Measurements from ENCODE around the gene MEI1.
"Not testable (repeated sequence)": the region's sequence is repeated elsewhere in the genome, so short reads cannot be mapped to it uniquely, and the experiment has no call there.

MEI1 gene

GRCh38 chr22:41822317-41823057 lies 123.2 kb downstream of the MEI1 start:
- DNase-seq, result peak; percentile 75 to 87 (median 83)

- no peak for DNase-seq
These were observed 124.5 kb downstream of the MEI1 start for GRCh38 chr22:41823797-41824196.

GRCh38 chr22:41825376-41825775 lies 126.1 kb downstream of the MEI1 start:
- no peak for DNase-seq

- no peak for DNase-seq
These were observed 126.7 kb downstream of the MEI1 start for GRCh38 chr22:41826021-41826420.

GRCh38 chr22:41826430-41827383 lies 127.4 kb downstream of the MEI1 start:
- DNase-seq, result no peak

GRCh38 chr22:41827671-41828070 lies 128.4 kb downstream of the MEI1 start:
- DNase-seq, result no peak

- no peak for DNase-seq
These were observed 129.2 kb downstream of the MEI1 start for GRCh38 chr22:41828516-41828915.

GRCh38 chr22:41830174-41830573 lies 130.9 kb downstream of the MEI1 start:
- DNase-seq, result no peak

- DNase-seq, result peak; percentile 67 to 78 (median 67)
These were observed 132.1 kb downstream of the MEI1 start for GRCh38 chr22:41831383-41831782.

- DNase-seq, result peak in 2 of 3 donors; percentile 20 to 21
These were observed 132.7 kb downstream of the MEI1 start for GRCh38 chr22:41831828-41832552.

- DNase-seq, result peak; percentile 100
These were observed 133.5 kb downstream of the MEI1 start, which contains the start of gene SREBF2 for GRCh38 chr22:41832553-41833368. TSS of gene SREBF2 (plus strand) at chr22:41833105. CDS start at chr22:41833271, 166 bp downstream.

GRCh38 chr22:41833369-41834004 lies 134.2 kb downstream of the MEI1 start:
- DNase-seq, result peak; percentile 38 to 76 (median 56)

- peak in 1 of 3 donors; percentile 20 for DNase-seq
These were observed 135.0 kb downstream of the MEI1 start for GRCh38 chr22:41834005-41834944.

- not testable (repeated sequence) for DNase-seq
These were observed 136.2 kb downstream of the MEI1 start for GRCh38 chr22:41835462-41835861.

GRCh38 chr22:41836551-41836950 lies 137.2 kb downstream of the MEI1 start:
- no peak for DNase-seq

GRCh38 chr22:41838842-41839618 lies 139.7 kb downstream of the MEI1 start:
- DNase-seq, result no peak

GRCh38 chr22:41840216-41840615 lies 140.9 kb downstream of the MEI1 start:
- no peak for DNase-seq

- no peak for DNase-seq
These were observed 141.9 kb downstream of the MEI1 start for GRCh38 chr22:41841085-41841712.
